ENCODE results near the gene RNF208. TPM values are rescaled to one million over a fixed set of nuclear protein-coding genes. Genes with fewer than 3 reads are reported as not detected.

The RNF208 gene
- total and polyA plus RNA-seq, 2 donors (not counting 3 experiments of a cell fraction or from before 2014, with no cell fraction given), result 1.3 to 4.8 TPM

GRCh38 chr9:137254624-137255447, 32.8 kb upstream of the RNF208 start, which contains the start of gene NELFB:
Gene NELFB (plus strand): TSS chr9:137255327.
- Histone ChIP-seq H3K4me3 (replicated peaks in 1 of 3; ENCODE audit: insufficient read depth in 1 of 3, low read depth in 1 of 3, low read length in 3 of 3) (peak within 1 kb of the TSS; percentile 41 to 94 (median 41)), H3K36me3 (ENCODE audit: control insufficient read depth in 2 of 2, extremely low read depth in 1 of 2, insufficient read depth in 2 of 2, low read length in 2 of 2) (peaks cover 2 to 5% of the 10 kb centered on the region in 2 experiments), H2AFZ (ENCODE audit: low read depth, low read length) (peak within 1 kb of the TSS; percentile 97), H3K27me3 (ENCODE audit: control insufficient read depth in 2 of 2, insufficient read depth in 2 of 2, low read length in 2 of 2) (no peaks in the 10 kb centered on the region), H3K4me1 (ENCODE audit: control insufficient read depth, extremely low read depth, insufficient read depth, low read length) (peaks cover 14% of the 10 kb centered on the region), H3K27ac (ENCODE audit: insufficient read depth, low read depth, low read length) (no peak within 1 kb of the TSS), H3K4me2 (ENCODE audit: insufficient read depth, low read length) (peak within 1 kb of the TSS; percentile 83), H4K20me1 (replicated peaks; ENCODE audit: control insufficient read depth, extremely low read depth, insufficient read depth, low read length) (no peaks in the 10 kb centered on the region), H3K79me2 (ENCODE audit: control insufficient read depth, insufficient read depth, low read length) (peaks cover 18% of the 10 kb centered on the region), H3K9me1 (replicated peaks; ENCODE audit: control insufficient read depth, extremely low read depth, insufficient read depth, low read length) (no peaks in the 10 kb centered on the region), H3K9ac (replicated peaks; ENCODE audit: extremely low read depth, insufficient read depth, low read length) (peak within 1 kb of the TSS; percentile 65), H3K9me3 (replicated peaks; ENCODE audit: control insufficient read depth, insufficient read depth, low read length) (no peaks in the 10 kb centered on the region)
- ChIA-PET CTCF (interaction anchor here (0.8 to 4.4 kb wide), 9 partner anchors 10 to 168 kb away, joined by 3 to 31 read pairs (median 6); partner anchors contain the start of genes EXD3, NOXA1, RNF224 and TOR4A), POLR2A (interaction anchor here (0.5 to 4.9 kb wide), 2 partner anchors 12 to 230 kb away, joined by 3 to 66 read pairs; partner anchors contain the start of gene TUBB4B)
- DNase-seq (ENCODE audit: low read depth, low spot score) (peak; percentile 75), FAIRE-seq (peak; percentile 78)
- intact Hi-C loops (cut with micrococcal nuclease), result loop anchor here (1.0 to 2.0 kb wide), 3 partner anchors 14 to 22 kb away; partner anchors contain the start of gene TOR4A
- TF ChIP-seq POLR2AphosphoS5 (IDR thresholded peaks at IDR 0.05; ENCODE audit: insufficient read depth, low read depth, low read length), result peak; percentile 85
- TF ChIP-seq POLR2A (IDR thresholded peaks at IDR 0.05; ENCODE audit: low read depth, low read length), result peak; percentile 85
- no peak for TF ChIP-seq MAX (IDR thresholded peaks at IDR 0.05; ENCODE audit: insufficient read depth, insufficient read length)
- no TSS peak for BruUV-seq (replicated peaks)
- dilution Hi-C loops (cut with MboI; ENCODE audit: extremely low pct_ligation_motif_present, low sequenced_read_pairs), result no loop called here

Measured in endothelial cell of umbilical vein (primary cell).